Uterus (tissue), 4 donors: ENCODE data around the gene TWIST2. TPM values are rescaled to one million over a fixed set of nuclear protein-coding genes. Genes with fewer than 3 reads are reported as not detected.

Source experiments
- DNase-seq, 2 donors: peaks; one replicate each; pipeline ENCODE4 v3.0.0-alpha.2; 2019 to 2020
- H3K27ac ChIP-seq, 2 donors: fragments of 200-600 bp; sonication (generic); 1 replicate in 1 of 2; 2 replicates in 1 of 2; pipeline ENCODE4 v1.5.1; 2016 to 2018
- H3K27me3 ChIP-seq, 2 donors: fragments of 200-600 bp; sonication (generic); one replicate each; pipeline ENCODE4 v1.5.1; 2018 to 2019; ENCODE audit warnings: control low read depth in 1 of 2
- H3K36me3 ChIP-seq, 2 donors: fragments of 200-600 bp; sonication (generic); one replicate each; pipeline ENCODE4 v1.5.1; 2019; ENCODE audit warnings: control low read depth in 1 of 2
- H3K4me1 ChIP-seq, 2 donors: fragments of 200-600 bp; sonication (generic); one replicate each; pipeline ENCODE4 v1.5.1; 2018 to 2019; ENCODE audit warnings: control low read depth in 1 of 2
- H3K4me3 ChIP-seq, 2 donors: fragments of 200-600 bp; sonication (generic); 1 replicate in 1 of 2; 2 replicates in 1 of 2; pipeline ENCODE4 v1.5.1; 2018 to 2019; ENCODE audit warnings: mild to moderate bottlenecking in 1 of 2
- H3K9me3 ChIP-seq, 2 donors: fragments of 200-600 bp; sonication (generic); one replicate each; pipeline ENCODE4 v1.5.1; 2019; ENCODE audit warnings: control low read depth in 1 of 2
- POLR2A ChIP-seq, 2 donors: fragments of 450-650 bp; IDR thresholded peaks; one replicate each; pipeline ENCODE4 v1.6.1; 2016; ENCODE audit warnings: antibody characterized with exemption in 2 of 2, mild to moderate bottlenecking in 1 of 2, moderate library complexity in 1 of 2
- intact Hi-C: fragments of 100-400 bp; cut with DNase I; formaldehyde crosslinking; loops from one replicate; pipeline ENCODE4 v1.15.1; 2023; ENCODE audit warnings: low total_unique reads
- total RNA-seq, 4 donors: library from RNA; depleted of rRNA in 3 of 4; stranded (reverse); fragments of >200 nt in 3 of 4; gene quantifications; one replicate each; pipeline versions ENCODE4 v1.1.0 to v1.2.4, GENCODE V29; 2014 to 2023
- TF ChIP-seq, protein P1 (sequence below), 4 experiments: fragments of 200-600 bp in 2 of 4; fragments of 450-650 bp in 2 of 4; sonication (generic) in 2 of 4; IDR thresholded peaks; one replicate each; pipeline ENCODE4 v1.5.1; 2016 to 2019; ENCODE audit warnings: antibody characterized with exemption in 4 of 4, mild to moderate bottlenecking in 2 of 4, moderate library complexity in 1 of 4
- donor health status: DM: yes; HTN: yes; CAD: no.

Gene TWIST2
- total RNA-seq, 4 donors from 2014 or later = 28.1 to 199 (median 63.9) TPM

DNA sequence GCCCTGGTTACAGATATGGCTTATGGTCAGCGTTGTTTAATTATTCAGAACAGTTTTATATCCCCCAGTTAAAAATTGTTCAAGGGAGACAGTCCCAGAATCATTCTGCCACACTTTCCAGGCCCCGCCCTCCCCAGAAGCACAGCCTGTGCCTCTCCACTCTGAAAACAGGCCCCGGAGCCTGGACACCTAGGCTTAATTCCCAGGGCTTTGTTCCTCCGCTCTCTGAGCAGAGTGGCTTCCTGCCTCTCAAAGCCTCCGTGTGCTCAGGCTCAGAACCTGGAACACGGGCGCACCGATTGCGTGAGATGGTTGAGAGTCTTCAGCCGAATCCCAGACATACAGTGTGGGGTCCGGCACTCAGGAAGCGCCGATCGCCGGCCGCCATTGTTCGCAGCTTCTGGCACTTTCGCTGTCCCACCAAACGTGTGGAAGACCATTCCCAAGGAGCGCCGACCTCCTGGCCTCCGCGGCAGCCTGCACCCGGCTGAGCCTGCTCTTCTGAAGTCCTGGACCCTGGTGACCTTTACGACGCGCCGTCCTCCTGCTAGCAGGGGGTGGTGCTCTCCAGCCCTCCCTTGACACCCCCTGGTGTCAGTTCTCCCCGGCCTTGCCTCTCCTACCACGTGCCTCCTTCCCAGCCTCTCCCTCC lies 45.6 kb downstream of the TWIST2 start:
- Histone ChIP-seq H3K4me3 (no peak overlapping the region), H3K4me1 (peaks cover 8 to 12% of the 10 kb centered on the region in 2 donors), H3K27ac (peak overlapping the region in 1 of 2 donors; percentile 20), H3K27me3 (no peaks in the 10 kb centered on the region), H3K9me3 (no peaks in the 10 kb centered on the region), H3K36me3 (no peaks in the 10 kb centered on the region)
- intact Hi-C loops = no loop called here
- no peak for DNase-seq
- TF ChIP-seq, protein P1, sequence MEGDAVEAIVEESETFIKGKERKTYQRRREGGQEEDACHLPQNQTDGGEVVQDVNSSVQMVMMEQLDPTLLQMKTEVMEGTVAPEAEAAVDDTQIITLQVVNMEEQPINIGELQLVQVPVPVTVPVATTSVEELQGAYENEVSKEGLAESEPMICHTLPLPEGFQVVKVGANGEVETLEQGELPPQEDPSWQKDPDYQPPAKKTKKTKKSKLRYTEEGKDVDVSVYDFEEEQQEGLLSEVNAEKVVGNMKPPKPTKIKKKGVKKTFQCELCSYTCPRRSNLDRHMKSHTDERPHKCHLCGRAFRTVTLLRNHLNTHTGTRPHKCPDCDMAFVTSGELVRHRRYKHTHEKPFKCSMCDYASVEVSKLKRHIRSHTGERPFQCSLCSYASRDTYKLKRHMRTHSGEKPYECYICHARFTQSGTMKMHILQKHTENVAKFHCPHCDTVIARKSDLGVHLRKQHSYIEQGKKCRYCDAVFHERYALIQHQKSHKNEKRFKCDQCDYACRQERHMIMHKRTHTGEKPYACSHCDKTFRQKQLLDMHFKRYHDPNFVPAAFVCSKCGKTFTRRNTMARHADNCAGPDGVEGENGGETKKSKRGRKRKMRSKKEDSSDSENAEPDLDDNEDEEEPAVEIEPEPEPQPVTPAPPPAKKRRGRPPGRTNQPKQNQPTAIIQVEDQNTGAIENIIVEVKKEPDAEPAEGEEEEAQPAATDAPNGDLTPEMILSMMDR (IDR thresholded peaks at IDR 0.05) = no peak

DNA sequence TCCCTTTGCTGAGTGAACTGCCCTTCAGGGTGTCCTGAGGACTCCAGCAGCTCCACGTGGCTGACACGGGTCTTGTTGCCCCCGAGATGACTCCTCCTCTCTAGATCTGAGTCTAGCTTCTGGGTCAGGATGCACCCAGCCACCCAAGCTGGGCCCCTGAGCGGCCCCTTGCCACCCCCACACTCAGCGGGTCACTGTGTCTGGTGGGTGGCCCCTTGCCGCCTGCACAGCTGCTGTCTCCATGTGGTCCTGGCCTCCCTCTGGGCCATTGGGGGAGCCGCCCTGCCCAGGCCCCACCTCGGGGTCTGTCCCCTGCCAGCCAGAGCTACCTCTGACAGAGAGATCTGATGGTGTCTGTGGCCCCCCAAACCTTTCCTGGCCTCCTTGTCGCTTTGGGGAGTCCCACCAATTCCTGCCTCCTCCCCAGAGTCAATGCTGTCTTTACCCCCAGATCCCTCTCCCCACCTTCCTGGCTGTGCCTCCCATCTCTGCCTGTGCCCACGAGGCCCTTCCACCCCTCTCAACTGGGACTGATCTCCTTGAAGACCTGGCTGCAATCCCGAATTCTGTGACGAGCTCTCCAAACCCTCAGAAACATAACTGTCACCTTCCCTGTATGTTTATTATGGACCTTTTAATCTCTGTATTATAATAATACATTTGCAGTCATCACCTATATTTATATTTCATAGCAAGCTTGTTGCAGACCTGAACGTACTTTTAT lies 46.5 kb downstream of the TWIST2 start:
- peak overlapping the region; percentile 17 to 20 for H3K27ac ChIP-seq
- H3K27me3 ChIP-seq = no peaks in the 10 kb centered on the region
- H3K36me3 ChIP-seq = no peaks in the 10 kb centered on the region
- H3K4me1 ChIP-seq = peaks cover 8 to 17% of the 10 kb centered on the region in 2 donors
- no peak overlapping the region for H3K4me3 ChIP-seq
- no peak for DNase-seq
- no peaks in the 10 kb centered on the region for H3K9me3 ChIP-seq
- TF ChIP-seq, protein P1 (IDR thresholded peaks at IDR 0.05) = no peak
- TF ChIP-seq POLR2A (IDR thresholded peaks at IDR 0.05) = no peak
- intact Hi-C loops = no loop called here

DNA sequence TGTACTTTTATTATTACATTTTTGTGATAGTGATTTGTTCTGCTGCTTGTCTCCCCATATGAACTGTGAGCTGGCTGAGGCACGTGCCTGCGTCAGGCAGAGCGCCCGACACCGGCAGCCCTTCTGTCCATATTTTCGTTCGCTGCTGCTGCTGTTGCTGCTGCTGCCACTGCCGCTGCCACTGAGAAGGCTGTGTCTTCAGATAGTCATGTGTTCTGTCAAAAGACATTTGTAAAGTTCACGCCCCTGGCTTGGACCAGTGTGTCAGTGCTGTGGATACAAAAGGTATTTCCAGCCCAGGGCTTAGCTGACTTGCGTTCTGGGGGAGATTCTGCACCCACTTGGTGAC lies 47.0 kb downstream of the TWIST2 start:
- TF ChIP-seq, protein P1 (IDR thresholded peaks at IDR 0.05) = no peak
- no peak for TF ChIP-seq POLR2A (IDR thresholded peaks at IDR 0.05)
- Histone ChIP-seq H3K4me1 (peaks cover 8 to 17% of the 10 kb centered on the region in 2 donors), H3K9me3 (no peaks in the 10 kb centered on the region), H3K4me3 (no peak overlapping the region), H3K27me3 (no peaks in the 10 kb centered on the region), H3K27ac (peak overlapping the region; percentile 57 to 69), H3K36me3 (no peaks in the 10 kb centered on the region)
- no peak for DNase-seq
- intact Hi-C loops = no loop called here

DNA sequence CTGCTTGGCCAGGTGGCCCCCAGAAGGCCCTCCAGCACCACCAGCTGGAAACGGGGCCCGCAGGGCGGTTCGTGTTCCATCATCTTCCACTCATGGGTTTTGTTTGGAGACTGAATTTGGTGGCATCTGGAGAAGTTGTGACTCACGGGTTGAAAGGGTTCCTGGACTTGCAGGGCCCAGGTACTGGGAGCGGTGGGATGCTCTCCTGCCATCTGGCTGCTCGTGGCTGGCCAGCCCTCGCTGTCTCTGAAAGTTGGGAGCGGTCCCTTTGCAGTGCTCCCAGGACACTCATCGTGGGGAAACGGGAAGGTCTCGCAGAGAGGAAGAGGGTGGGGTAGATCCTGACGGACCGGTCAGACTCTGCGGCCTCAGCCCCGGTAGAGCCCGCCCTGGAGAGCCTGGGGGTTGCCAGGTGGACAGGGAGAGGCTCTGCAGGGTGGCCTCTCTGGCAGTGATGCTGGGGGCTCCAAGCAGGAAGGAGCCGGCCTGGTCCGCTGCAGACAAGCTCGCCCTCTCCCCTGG lies 47.5 kb downstream of the TWIST2 start:
- Histone ChIP-seq H3K36me3 (no peaks in the 10 kb centered on the region), H3K4me3 (no peak overlapping the region), H3K27ac (peak overlapping the region; percentile 57 to 69), H3K27me3 (no peaks in the 10 kb centered on the region), H3K4me1 (peaks cover 8 to 17% of the 10 kb centered on the region in 2 donors), H3K9me3 (no peaks in the 10 kb centered on the region)
- DNase-seq = no peak
- intact Hi-C loops = no loop called here
- TF ChIP-seq POLR2A (IDR thresholded peaks at IDR 0.05) = no peak
- TF ChIP-seq, protein P1 (IDR thresholded peaks at IDR 0.05) = no peak
